Keratinocyte (primary cell): ENCODE measurements around the gene TADA2B.

ENCODE experiments used
- CTCF ChIP-seq, 3 experiments: IDR thresholded peaks in 1 of 3; conservative IDR thresholded peaks in 1 of 3; optimal IDR thresholded peaks in 1 of 3; 2 replicates in 2 of 3; 3 replicates in 1 of 3; pipeline versions ENCODE3 to v1.5.1; 2011; ENCODE audit warnings: low read length in 3 of 3, mild to moderate bottlenecking in 3 of 3, moderate library complexity in 2 of 3, control low read depth in 1 of 3, inconsistent platforms in 1 of 3; ENCODE audit not compliant: insufficient read depth in 2 of 3; ENCODE audit errors: extremely low read depth in 1 of 3
- EZH2 ChIP-seq: IDR thresholded peaks from one replicate; pipeline ENCODE4 v1.6.1; 2012; ENCODE audit warnings: inconsistent platforms, mild to moderate bottlenecking, low read length, moderate library complexity

DNA sequence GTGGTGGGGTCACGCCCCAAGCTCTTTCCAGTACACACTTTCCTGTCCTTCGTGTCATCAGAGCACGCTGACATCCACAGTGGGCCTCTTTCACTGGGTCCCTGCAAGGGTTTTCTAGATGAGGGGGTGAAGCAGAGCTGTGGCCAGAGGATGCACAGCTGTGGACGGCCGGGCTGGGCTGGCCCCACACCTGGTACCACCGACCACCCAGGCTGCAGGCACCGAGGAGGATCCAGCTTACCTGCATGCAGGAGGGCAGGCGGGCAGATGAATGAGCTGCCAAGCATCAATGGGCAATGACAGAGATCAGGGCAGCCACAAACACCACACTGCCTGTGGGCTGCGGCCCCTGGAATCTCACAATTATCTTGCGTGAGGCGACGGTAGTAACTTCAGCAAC is 34.2 kb downstream of the TADA2B start:
- TF ChIP-seq EZH2 = no peak
- no peak for TF ChIP-seq CTCF (optimal IDR thresholded peaks at IDR 0.05 in 1 of 3, IDR thresholded peaks at IDR 0.05 in 1 of 3, conservative IDR thresholded peaks at IDR 0.05 in 1 of 3; ENCODE audit: extremely low read depth in 1 of 3, insufficient read depth in 2 of 3, low read length in 3 of 3)
